ENCODE data around the gene TMEM145.
"Not testable (repeated sequence)": the region's sequence is repeated elsewhere in the genome, so short reads cannot be mapped to it uniquely, and the experiment has no call there.

TMEM145 gene

DNA sequence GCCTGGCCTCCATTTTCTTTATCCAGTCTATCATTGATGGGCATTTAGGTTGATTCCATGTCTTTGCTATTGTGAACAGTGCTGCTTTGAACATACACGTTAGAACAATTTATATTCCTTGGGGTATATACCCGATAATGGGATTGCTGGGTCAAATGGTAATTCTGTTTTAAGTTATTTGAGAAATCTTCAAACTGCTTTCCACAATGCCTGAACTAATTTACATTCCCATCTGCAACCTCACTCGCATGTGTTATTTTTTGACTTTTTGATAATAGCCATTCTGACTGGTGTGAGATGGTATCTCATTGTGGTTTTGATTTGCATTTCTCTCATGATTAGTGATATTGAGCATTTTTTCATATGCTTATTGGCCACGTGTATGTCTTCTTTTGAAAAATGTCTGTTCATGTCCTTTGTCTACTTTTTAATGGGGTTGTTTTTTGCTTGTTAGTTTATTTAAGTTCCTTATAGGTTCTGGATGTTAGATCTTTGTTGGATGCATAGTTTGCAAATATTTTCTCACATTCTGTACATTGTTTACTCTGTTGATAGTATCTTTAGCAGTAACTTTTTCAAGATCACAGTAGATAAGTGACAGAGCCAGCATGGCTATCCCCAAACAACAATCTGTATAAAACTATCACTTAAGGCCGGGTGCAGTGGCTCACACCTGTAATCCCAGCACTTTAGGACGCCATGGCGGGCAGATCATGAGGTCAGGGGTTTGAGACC is 26.2 kb downstream of the TMEM145 start:
- not testable (repeated sequence) for DNase-seq

DNA sequence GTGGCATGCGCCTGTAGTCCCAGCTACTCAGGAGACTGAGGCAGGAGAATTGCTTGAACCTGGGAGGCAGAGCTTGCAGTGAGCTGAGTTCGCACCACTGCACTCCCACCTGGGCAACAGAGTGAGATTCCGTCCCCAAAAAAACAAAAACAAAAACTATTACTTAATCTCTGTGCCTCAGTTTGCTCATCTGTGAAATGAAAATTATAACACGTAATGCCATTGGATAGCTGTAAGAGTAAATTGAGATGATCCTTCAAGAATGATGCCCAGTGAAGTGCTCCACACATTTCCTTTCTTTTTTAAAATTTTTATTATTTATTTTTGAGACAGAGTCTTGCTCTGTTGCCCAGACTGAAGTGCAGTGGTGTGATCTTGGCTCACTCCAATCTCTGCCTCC is 26.8 kb downstream of the TMEM145 start:
- not testable (repeated sequence) for DNase-seq

DNA sequence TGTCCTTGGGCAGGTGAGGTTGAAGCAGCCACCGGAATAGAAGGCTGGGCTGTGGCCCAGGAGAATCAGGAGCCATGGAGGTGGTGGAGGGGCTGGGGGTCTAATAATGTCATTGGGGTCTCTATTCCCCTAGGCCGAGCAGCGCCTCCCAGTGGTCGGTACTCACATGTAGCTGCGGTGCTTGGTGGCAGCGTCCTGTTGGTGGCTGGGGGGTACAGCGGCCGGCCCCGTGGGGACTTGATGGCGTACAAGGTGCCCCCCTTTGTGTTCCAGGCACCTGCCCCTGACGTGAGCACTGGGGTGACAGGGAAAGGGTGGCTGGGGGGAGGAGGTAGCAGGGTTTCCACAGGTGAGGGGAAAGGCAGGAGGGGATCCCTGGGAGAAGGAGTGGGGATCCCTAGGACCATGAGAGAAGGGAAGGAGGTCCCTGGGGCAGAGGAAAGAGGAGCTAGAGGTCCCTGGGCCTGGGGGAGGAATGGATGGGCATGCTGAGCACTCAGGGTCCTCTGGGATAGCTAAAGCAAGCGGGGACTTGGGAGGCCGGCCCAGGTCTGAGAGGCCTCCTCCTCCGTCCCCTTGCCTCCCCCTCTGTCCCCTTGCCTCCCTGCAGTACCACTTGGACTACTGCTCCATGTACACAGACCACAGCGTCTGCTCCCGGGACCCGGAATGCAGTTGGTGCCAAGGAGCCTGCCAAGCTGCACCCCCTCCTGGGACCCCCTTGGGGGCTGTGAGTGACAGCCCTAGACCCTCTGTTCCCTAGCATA is 30.4 kb downstream of the TMEM145 start:
- DNase-seq: no peak

DNA sequence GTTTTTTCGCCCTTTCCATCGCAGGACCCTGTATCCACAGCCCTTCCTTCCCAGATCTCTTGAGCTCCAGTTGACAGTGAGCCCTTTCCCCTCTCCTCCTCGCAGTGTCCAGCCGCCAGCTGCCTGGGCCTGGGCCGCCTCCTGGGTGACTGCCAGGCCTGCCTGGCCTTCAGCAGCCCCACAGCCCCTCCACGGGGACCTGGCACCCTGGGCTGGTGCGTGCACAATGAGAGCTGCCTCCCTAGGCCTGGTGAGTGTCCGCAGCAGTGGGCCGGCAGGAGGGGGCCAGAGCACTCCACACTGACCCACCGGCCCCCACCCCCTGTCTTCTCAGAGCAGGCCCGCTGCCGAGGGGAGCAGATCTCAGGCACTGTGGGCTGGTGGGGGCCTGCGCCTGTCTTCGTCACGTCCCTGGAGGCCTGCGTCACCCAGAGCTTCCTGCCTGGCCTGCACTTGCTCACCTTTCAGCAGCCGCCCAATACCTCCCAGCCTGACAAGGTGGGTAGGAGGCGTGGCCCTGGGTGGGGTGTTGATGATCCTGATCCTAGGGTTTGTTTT is 31.3 kb downstream of the TMEM145 start:
- DNase-seq: no peak

DNA sequence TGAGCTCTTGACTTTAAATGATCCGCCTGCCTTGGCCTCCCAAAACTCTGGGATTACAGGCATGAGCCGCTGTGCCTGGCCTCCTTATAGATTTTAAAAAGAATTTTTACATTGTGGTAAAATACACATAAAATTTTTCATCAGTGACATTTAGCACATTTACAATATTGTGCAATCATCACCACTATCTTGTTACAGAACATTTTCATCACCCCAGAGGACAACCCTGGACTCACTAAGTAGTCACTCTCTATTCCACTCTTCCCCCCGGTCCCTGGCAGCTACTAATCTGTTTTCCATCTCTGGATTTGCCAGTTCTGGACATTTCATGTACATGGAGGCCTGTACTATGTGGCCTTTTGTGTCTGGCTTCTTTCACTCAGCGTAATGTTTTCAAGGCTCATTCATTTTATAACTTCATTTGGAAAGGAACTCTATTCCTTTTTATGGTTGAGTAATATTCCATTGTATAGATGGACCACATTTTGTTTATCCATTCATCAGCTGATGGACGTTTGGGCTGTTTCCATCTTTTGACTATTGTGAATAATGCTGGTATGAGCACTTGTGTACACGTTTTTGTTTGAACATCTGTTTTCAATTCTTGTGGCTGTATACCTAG is 32.2 kb downstream of the TMEM145 start:
- no peak for DNase-seq

DNA sequence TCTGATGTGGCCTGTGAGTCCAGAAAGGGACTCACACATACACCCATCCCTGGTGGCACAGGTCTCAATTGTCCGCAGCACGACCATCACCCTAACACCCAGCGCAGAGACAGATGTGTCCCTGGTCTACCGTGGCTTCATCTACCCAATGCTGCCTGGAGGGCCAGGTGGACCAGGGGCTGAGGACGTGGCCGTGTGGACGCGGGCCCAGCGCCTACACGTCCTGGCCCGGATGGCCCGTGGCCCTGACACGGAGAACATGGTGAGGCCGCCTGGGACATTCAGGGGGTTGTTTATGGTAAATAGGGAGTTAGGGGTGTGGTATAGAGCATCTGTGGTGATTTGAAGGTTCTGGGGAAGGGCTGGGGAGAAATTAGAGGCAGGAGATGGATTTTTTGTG is 35.1 kb downstream of the TMEM145 start:
- DNase-seq: no peak

DNA sequence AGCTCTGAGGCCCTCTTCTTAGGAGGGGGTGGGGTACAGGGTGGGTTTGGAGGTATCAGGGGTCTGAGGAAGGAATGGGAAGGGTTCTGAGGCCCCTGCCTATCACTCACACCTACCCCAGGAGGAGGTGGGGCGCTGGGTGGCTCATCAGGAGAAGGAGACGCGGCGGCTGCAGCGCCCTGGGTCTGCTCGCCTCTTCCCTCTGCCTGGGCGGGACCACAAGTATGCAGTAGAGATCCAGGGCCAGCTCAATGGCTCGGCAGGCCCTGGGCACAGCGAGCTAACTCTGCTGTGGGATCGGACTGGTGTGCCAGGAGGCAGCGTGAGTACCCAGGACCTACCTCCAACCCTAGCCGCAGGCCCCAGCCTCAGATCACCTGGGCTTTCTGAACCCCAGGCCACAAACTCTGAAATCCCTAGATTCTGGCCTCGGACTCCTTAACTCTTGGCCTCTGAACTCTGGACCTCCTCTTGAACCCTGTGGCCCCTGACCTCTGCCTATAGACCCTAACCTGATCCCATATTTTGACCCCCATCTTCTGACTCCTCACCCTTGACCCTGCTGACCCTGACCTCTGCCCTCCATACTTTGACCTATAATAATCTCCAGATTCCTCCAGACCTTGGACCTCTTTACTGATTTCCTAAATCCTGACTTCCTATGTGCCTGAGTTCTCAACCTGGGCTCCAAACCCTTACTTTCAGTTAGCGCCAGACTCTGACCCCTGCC is 36.4 kb downstream of the TMEM145 start:
- DNase-seq: no peak

DNA sequence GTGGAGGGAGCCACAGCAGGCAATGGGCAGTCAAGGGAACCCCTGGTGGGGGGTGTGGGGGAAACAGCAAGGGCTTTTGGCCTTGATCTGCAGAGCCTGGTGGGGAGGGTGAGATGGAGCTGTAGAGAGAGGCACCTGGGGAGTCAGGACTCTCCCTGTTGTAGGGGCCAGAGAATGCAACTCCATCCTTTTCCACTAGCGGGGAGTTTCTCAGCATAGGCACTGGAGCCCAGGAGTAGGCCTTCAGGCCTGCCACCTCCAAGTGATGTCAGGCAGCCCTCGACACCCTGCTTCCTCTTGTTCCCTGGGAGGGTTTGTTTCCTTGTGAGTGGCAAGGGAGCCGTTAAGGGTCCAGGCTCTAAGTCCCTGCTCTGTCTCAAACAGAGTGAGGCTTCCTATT is 37.3 kb downstream of the TMEM145 start:
- DNase-seq: no peak

DNA sequence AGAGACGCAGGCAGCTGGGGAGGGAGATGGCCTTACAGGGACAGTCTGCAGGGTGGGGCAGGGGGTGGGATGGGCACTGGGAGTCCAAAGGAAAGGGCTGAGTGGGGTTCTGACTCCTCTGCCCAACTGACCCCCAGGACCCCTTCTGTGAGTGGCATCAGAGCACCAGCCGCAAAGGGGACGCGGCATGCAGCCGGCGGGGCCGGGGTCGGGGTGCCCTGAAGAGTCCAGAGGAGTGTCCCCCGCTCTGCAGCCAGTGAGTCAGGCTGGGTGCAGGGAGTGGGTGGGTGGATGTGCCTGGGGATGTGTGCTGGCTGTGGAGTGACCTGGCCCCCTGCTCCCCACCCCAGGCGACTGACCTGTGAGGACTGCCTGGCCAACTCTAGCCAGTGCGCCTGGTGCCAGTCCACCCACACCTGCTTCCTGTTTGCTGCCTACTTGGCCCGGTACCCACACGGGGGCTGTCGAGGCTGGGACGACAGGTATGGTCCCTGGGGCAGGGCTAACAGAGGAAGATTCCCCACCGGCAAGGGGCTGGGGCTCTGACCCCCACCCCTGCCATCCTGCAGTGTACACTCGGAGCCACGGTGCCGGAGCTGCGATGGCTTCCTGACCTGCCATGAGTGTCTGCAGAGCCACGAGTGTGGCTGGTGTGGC is 38.1 kb downstream of the TMEM145 start:
- no peak for DNase-seq

DNA sequence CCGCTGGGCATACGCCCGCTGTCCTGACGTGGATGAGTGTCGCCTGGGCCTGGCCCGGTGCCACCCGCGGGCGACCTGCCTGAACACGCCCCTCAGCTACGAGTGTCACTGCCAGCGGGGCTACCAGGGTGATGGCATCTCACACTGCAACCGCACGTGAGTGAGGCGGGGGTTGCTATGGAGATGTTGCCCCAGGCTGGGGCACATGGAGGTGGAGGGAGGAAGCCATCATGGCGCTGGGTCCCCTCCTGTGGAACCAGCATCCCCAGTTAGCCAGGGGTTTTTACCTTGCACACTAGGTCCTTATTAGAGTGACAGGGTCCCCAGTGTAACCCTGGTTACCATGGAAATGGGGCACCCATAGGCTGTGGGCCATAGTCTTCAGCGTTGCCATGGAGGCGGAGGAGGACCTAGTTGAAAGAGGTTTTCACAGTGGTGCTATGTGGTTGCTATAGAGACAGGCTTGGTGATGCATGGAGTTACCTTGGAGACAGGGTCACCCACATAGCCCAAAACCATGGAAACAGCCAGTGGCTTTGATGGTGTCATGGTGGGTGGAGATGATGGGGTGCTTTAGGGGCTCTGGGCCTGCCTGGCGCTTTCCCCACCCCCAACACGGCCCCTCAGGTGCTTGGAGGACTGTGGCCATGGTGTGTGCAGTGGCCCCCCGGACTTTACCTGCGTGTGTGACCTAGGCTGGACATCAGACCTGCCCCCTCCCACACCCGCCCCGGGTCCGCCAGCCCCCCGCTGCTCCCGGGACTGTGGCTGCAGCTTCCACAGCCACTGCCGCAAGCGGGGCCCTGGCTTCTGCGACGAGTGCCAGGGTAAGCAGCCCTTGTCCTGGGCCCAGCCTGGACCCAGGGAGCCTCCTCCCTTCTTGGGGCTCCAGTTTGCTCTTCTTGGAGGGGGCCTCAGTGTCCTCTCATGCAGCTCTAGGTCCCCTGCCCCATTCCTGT is 39.5 kb downstream of the TMEM145 start:
- DNase-seq: peak; percentile 27

DNA sequence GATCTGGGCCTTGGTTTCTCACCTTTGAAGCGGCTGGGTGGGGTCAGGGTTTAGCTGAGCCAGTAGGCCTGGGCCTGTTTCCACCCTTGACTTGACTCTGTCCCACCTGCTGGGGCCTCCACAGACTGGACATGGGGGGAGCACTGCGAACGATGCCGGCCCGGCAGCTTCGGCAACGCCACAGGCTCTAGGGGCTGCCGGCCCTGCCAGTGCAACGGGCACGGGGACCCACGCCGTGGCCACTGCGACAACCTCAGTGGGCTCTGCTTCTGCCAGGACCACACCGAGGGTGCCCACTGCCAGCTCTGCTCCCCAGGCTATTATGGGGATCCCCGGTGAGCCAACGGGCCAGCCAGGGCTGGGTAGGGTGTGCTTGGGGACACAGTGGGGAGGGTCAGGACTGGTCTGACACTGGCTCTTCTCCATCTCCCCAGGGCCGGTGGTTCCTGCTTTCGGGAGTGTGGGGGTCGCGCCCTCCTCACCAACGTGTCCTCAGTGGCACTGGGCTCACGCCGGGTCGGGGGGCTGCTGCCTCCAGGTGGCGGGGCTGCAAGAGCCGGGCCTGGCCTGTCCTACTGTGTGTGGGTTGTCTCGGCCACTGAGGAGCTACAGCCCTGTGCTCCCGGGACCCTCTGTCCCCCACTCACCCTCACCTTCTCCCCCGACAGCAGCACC is 40.4 kb downstream of the TMEM145 start:
- no peak for DNase-seq

DNA sequence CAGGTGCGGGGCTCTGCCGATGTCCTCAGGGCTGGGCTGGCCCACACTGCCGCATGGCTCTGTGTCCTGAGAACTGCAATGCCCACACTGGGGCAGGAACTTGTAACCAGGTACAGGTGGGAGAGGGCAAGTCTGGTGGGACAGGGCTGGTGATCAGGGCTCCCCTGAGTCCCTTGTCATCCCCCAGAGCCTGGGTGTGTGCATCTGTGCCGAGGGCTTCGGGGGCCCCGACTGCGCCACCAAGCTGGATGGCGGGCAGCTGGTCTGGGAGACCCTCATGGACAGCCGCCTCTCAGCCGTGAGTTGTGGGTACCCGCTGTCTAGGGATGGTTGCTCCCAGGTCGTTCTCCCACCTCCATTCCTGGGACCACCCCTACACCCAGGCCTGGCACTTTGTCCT is 42.8 kb downstream of the TMEM145 start:
- DNase-seq: no peak

DNA sequence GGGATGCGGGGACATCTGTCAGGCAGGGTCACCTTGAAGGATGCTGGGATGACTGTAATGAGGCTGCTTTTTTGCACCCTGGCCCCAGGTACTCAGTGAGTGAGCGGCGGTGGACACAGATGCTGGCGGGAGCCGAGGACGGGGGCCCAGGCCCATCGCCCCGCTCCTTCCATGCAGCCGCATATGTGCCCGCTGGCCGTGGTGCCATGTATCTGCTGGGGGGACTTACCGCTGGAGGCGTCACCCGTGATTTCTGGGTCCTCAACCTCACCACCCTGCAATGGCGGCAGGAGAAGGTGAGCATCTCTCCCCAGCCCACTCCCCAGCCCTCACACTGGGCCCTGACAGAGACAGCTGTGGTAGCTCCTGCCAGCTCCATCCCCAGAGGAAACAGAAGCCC is 43.6 kb downstream of the TMEM145 start:
- DNase-seq: no peak

DNA sequence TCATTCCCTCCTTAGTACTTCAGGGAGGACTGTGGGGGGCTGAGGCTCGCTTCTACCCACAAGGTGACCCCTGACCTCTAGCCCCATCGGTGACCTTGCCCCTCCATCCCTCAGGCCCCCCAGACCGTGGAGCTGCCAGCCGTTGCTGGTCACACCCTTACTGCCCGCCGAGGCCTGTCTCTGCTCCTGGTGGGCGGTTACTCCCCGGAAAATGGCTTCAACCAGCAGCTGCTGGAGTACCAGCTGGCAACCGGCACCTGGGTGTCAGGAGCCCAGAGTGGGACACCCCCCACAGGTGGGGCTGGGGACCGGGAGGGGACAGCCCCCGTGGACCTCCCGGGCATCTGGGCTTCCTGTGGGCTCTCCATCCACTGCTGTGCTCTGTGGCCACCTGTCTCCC is 44.2 kb downstream of the TMEM145 start:
- DNase-seq: no peak

DNA sequence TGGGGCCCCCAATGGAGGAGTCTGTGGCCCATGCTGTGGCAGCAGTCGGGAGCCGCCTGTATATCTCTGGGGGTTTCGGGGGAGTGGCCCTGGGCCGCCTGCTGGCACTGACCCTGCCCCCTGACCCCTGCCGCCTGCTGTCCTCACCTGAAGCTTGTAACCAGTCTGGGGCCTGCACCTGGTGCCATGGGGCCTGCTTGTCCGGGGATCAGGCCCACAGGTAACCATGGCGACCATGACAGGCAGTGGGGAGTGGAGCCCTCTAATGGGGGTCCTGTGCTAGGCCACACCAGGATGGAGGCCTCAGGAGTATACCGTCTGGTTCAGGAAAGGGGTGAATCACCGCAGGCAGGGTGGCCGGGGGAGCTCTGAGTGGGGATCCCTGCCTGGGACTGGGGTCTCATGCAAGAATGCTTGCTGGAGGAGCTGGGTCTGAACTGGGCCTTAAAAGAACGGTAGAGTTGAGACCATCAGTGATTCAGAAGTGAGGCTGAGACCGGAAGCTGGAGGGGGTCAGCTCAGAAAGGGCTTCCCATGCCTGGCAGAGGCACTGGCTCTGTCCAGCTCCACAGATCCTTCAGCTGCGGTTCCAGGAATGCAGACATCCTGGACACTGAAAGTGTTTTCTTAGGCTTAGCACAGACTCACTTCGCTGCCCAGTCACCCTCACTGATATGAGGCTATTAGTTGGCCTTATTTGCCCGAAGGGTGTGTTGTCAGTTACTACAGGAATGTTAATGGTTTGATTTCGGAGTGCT is 47.9 kb downstream of the TMEM145 start:
- DNase-seq: no peak

DNA sequence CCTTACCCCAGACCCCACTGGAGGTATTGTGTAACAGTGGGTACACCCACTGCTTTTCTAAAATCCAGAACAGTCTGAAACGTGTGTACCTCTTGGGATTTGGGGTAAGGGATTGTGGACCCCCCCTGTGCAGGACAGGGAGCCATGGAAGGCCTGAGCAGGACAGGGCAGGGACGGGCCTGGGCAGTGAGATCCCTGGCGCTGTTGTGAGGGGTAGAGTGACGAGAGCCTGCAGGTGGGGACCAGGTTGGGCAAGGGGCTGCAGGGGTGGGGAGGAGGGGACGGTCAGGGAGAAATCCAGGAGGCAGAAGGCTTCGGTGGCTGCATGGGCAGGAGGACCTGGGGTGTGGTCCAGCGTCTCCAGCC is 48.4 kb downstream of the TMEM145 start:
- DNase-seq: no peak

DNA sequence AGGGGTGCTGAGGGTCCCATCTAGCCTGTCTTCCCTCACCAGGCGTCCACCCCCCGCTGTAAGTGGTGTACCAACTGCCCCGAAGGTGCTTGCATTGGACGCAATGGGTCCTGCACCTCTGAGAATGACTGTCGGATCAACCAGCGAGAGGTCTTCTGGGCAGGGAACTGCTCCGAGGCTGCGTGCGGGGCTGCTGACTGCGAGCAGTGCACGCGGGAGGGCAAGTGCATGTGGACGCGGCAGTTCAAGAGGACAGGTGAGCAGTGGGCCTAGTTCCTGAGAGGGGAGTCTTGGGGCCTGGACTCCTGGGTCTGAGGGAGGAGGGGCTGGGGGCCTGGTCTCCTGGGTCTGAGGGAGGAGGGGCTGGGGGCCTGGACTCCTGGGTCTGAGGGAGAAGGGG is 49.2 kb downstream of the TMEM145 start:
- no peak for DNase-seq

DNA sequence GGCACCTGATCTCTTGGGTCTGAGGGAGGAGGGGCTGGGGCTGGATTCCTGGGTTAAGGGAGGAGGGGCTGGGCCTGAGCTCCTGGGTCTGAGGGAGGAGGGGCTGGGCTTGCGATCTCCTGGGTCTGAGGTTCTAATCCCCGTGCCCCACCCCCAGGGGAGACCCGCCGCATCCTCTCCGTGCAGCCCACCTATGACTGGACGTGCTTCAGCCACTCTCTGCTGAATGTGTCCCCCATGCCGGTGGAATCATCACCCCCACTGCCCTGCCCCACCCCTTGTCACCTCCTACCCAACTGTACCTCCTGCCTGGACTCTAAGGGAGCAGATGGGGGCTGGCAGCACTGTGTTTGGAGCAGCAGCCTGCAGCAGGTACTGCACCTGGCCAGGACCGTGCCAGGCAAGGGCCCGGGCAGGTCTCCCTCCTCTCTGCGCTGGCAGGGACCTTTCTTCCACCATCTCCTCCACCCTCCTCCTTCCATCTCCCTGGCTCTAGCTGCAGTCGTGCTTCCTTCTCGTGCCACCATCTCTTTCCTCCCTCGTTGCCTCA is 49.9 kb downstream of the TMEM145 start:
- no peak for DNase-seq

DNA sequence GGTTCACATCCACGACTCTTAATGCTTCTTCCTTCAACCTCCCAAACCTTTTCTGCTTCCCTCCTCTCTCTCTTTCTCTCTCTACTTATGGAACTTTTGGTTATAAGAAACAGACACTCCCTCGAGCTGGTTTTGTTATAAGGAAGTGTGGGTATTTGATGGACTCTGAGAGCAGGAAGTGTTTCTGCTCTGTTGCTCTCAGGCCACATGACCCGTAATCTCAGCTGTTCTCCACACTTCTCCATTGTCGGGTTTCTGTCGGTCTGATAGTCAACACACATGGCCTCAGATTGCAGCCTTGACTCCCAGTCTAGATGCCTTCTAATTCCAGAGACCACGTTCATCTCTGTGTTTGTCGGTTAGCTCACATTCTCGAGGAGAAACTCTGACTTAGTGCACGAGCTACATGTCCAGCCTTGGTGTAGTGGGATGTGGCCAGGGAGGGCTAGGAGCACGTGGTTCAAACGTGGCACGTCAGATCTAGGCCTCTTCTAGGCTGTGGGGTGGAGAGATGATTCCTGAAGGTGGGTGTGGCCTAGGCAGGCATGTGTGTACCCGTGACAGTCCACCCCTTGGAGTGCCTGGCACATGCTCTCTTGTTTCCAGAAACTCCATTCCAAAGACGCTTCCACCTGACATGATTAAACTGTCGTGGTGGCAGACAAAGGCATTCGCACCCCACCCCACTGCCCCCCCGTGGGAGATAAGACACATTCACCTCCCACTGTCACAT is 50.7 kb downstream of the TMEM145 start:
- DNase-seq: no peak
